Osteocyte (in vitro differentiated cells): ENCODE measurements around the gene EMILIN2. TPM values are rescaled to one million over a fixed set of nuclear protein-coding genes. Genes with fewer than 3 reads are reported as not detected.
"Not testable (repeated sequence)": the region's sequence is repeated elsewhere in the genome, so short reads cannot be mapped to it uniquely, and the experiment has no call there.

Experiments
- DNase-seq: peaks from one replicate; pipeline ENCODE4 v3.0.0; 2021; ENCODE audit warnings: mixed read lengths; ENCODE audit not compliant: unreplicated experiment; ENCODE audit errors: extremely low spot score
- H3K27ac Mint-ChIP-seq: one replicate; pipeline ENCODE4 v1.8.0; 2021; ENCODE audit warnings: mild to moderate bottlenecking, mixed read lengths; ENCODE audit not compliant: unreplicated experiment
- H3K27me3 Mint-ChIP-seq: one replicate; pipeline ENCODE4 v1.8.0; 2021; ENCODE audit warnings: mixed read lengths; ENCODE audit not compliant: unreplicated experiment
- H3K36me3 Mint-ChIP-seq: one replicate; pipeline ENCODE4 v1.8.0; 2021; ENCODE audit warnings: mixed read lengths; ENCODE audit not compliant: unreplicated experiment
- H3K4me1 Mint-ChIP-seq: one replicate; pipeline ENCODE4 v1.8.0; 2021; ENCODE audit warnings: mixed read lengths; ENCODE audit not compliant: unreplicated experiment
- H3K4me3 Mint-ChIP-seq: one replicate; pipeline ENCODE4 v1.8.0; 2021; ENCODE audit warnings: mild to moderate bottlenecking, moderate library complexity, mixed read lengths; ENCODE audit not compliant: unreplicated experiment
- H3K9me3 Mint-ChIP-seq: one replicate; pipeline ENCODE4 v1.8.0; 2021; ENCODE audit warnings: mixed read lengths; ENCODE audit not compliant: unreplicated experiment
- total RNA-seq: library from RNA; stranded (reverse); gene quantifications from 2 replicates; pipeline ENCODE4 v1.2.1, GENCODE V29; 2021
- TF ChIP-seq, protein P1 (sequence below): fragments of 200-600 bp; sonication (generic); IDR thresholded peaks from 2 replicates; pipeline ENCODE4 v1.5.0; 2021; ENCODE audit warnings: antibody characterized with exemption, mild to moderate bottlenecking, moderate library complexity

Gene EMILIN2
- total RNA-seq, 1 donor from 2014 or later = 2.2 TPM

DNA sequence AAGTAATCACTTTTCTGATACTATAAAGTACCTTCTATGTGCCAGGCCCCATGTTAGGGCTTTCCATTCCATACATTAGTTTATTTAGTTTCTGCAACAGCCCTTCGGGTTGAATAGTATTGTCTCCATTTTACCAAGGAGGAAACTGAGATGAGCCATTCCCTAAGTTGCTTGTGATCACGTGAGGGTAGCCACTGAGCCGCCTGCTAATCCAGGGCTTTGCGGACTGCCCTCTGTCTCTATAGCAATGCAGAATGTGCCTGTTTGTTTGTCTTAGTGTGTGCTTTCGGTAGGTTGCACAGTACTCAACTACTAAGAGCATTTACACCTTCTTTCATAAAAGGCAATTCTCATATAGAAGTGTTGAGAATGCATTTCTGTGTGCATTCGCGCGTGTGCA lies 5.0 kb downstream of the EMILIN2 start:
- H3K4me1 Mint-ChIP-seq = peaks cover 22% of the 10 kb centered on the region
- no peak overlapping the region for H3K4me3 Mint-ChIP-seq
- H3K9me3 Mint-ChIP-seq = no peaks in the 10 kb centered on the region
- TF ChIP-seq, protein P1, sequence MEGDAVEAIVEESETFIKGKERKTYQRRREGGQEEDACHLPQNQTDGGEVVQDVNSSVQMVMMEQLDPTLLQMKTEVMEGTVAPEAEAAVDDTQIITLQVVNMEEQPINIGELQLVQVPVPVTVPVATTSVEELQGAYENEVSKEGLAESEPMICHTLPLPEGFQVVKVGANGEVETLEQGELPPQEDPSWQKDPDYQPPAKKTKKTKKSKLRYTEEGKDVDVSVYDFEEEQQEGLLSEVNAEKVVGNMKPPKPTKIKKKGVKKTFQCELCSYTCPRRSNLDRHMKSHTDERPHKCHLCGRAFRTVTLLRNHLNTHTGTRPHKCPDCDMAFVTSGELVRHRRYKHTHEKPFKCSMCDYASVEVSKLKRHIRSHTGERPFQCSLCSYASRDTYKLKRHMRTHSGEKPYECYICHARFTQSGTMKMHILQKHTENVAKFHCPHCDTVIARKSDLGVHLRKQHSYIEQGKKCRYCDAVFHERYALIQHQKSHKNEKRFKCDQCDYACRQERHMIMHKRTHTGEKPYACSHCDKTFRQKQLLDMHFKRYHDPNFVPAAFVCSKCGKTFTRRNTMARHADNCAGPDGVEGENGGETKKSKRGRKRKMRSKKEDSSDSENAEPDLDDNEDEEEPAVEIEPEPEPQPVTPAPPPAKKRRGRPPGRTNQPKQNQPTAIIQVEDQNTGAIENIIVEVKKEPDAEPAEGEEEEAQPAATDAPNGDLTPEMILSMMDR = no peak
- H3K36me3 Mint-ChIP-seq = no peaks in the 10 kb centered on the region
- no peaks in the 10 kb centered on the region for H3K27me3 Mint-ChIP-seq
- no peak overlapping the region for H3K27ac Mint-ChIP-seq
- DNase-seq = no peak

DNA sequence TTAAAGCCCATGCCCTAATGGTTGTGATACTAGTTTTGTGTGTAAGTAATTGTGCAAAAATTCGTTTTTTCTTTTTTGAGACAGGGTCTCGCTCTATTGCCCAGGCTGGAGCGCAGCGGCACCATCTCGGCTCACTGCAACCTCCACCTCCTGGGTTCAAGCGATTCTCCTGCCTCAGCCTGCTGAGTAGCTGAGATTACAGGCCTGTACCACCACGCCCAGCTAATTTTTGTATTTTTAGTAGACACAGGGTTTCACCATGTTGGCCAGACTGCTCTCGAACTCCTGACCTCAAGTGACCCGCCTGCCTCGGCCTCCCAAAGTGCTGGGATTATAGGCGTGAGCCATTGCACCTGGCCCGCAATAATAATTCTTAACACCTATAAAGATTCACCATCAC lies 5.7 kb downstream of the EMILIN2 start:
- not testable (repeated sequence) for H3K36me3 Mint-ChIP-seq, DNase-seq, H3K9me3 Mint-ChIP-seq, H3K27ac Mint-ChIP-seq, H3K4me3 Mint-ChIP-seq, H3K27me3 Mint-ChIP-seq
- peaks cover 28% of the 10 kb centered on the region for H3K4me1 Mint-ChIP-seq

DNA sequence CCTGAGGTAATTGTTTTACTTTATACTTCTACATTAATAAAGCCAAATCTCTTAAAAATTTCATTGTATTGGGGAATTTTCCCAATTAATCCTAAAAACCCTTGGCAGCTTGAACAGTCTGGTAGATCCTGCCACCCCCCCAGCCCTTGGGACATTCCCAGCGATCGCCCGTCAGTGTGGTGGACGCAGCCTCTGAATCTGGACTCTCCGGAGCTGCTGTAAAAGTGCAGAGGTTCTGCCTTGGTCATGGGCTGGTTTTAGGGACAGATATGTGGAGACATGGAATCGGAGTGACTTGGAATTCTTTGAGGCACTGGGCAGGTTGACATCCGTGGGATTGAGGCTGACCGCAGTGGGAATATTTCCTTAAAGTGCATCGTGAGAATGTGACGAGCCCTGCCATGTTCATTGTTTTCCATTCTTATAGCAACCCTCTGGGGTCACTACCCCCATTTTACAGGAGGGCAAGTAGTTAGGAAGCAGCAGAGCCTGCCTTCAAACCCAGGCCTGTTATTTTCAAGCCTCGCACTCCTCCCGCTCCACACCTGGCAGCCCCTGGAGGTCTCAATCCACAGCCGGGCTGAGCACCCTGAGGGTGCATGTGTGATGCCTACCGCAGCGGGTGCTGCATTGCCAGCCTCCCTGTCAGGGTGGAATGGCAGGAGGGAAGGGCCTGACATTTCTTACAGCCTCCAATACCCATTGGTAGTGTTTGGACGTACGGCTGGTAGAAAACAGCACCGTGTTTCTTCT lies 6.5 kb downstream of the EMILIN2 start:
- no peaks in the 10 kb centered on the region for H3K36me3 Mint-ChIP-seq
- no peaks in the 10 kb centered on the region for H3K9me3 Mint-ChIP-seq
- no peak for DNase-seq
- no peak overlapping the region for H3K4me3 Mint-ChIP-seq
- TF ChIP-seq, protein P1 = no peak
- no peaks in the 10 kb centered on the region for H3K27me3 Mint-ChIP-seq
- H3K27ac Mint-ChIP-seq = no peak overlapping the region
- H3K4me1 Mint-ChIP-seq = peaks cover 34% of the 10 kb centered on the region

DNA sequence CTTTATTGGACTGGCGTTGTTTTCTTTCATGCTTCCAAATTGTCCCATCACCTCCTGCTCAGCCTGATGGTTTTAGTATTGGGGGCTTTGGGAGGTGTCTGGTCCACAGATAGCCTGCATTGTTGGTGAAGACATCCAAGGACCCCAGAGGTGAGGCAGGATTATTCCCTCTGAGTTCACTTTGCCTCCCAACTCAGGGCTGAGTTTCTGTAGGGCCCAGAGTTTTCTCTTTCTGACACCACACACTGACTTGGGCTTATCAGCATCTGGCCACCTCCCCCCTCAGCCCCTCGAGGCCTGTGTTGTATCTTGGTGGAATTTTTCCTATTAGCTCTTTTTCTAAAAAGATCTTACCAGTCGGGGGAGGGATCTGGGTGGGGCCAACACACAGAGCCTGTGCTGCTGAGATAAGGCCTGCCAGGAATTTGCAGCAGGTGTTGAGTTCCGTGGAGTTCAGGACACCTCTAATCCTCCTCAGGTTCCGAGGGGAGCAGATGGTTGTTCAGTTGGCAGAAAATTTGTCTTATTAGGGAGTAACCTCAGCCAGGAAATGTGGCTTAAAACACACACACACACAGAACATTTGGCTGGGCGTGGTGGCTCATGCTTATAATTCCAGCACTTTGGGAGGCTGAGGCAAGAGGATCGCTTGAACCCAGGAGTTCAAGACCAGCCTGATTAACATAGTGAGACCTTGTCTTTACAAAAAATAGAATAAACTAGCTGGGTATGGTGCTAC lies 7.3 kb downstream of the EMILIN2 start:
- Mint-ChIP-seq H3K4me3 (no peak overlapping the region), H3K27me3 (no peaks in the 10 kb centered on the region), H3K36me3 (no peaks in the 10 kb centered on the region), H3K9me3 (no peaks in the 10 kb centered on the region), H3K4me1 (peaks cover 34% of the 10 kb centered on the region), H3K27ac (no peak overlapping the region)
- no peak for DNase-seq
- TF ChIP-seq, protein P1 = no peak

DNA sequence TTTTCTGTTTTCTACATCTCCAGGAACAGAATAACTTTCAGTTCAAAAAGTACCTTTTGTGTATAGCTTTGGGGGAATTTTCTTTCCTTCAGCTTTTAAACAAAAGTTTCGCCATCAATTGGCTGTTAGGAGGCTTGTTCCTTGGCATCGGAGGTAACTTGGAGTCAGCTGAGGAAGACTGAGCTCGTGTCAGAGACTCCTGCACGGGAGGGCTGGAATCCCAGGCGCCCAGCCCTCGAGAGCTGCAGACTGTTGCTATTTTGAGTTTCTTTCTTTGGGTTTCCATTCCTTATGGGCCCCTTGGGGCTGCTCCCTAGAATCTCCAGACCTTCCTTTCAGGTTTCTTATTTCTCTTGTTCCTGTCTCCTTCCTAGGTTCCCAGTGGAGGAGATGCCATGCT lies 8.1 kb downstream of the EMILIN2 start:
- Mint-ChIP-seq H3K27ac (no peak overlapping the region), H3K9me3 (no peaks in the 10 kb centered on the region), H3K36me3 (no peaks in the 10 kb centered on the region), H3K4me1 (peaks cover 32% of the 10 kb centered on the region), H3K4me3 (no peak overlapping the region), H3K27me3 (no peaks in the 10 kb centered on the region)
- no peak for DNase-seq
- TF ChIP-seq, protein P1 = no peak
